LHCN-M2 (cell line): Measurements from ENCODE around the gene SLC17A9. TPM values are rescaled to one million over a fixed set of nuclear protein-coding genes. Genes with fewer than 3 reads are reported as not detected.

Source experiments
- DNase-seq: peaks from one replicate; pipeline ENCODE4 v3.0.0-alpha.2; 2012; ENCODE audit warnings: low read depth
- total RNA-seq: library from RNA; depleted of rRNA; stranded (reverse); fragments of >200 nt; gene quantifications from 2 replicates; pipeline ENCODE4 v1.2.3, GENCODE V29; 2014

The SLC17A9 gene
- total RNA-seq, 1 experiment from 2014 or later, result not detected

DNA sequence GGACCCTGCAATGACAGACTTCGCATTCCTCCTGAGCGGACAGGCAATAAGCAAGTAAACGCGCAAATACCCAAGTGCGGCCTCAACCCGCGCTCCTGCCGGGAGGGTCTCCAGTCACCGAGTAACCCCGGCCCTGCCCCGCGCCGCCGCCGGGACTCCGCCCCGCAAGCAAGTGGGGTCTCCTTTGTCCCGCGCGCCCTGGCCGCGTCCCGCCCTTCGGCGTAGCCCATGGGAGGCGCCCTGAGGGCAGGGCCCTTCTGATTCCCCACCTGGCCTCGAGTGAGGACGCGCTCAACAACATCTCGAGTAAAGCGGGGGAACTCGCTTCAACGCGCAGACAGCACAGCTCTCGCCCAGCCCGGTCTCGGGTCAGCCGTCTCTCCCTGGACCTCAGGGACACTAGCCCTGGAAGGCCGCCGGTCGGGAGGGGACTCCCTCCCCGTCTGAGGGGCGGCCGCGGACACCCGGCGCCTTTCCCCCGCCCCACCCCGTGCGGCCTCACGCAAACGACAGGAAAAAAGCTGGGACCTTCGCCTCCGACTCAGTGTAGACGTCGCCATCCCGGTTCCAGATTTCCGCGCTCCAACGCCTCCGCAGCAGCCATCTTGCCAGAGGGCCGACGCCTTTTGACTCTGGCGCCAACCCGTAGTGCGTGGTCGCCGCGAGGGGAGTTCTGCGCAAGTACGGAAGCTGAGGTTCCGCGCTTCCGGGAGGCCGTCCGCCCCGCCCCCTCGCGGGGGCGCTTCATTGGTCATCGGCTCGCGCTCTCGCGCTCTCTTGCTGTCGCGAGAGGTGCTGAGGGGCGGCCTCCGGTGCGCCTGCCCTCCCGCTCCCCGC, 15.0 kb upstream of the SLC17A9 start:
- peak; percentile 92 for DNase-seq

DNA sequence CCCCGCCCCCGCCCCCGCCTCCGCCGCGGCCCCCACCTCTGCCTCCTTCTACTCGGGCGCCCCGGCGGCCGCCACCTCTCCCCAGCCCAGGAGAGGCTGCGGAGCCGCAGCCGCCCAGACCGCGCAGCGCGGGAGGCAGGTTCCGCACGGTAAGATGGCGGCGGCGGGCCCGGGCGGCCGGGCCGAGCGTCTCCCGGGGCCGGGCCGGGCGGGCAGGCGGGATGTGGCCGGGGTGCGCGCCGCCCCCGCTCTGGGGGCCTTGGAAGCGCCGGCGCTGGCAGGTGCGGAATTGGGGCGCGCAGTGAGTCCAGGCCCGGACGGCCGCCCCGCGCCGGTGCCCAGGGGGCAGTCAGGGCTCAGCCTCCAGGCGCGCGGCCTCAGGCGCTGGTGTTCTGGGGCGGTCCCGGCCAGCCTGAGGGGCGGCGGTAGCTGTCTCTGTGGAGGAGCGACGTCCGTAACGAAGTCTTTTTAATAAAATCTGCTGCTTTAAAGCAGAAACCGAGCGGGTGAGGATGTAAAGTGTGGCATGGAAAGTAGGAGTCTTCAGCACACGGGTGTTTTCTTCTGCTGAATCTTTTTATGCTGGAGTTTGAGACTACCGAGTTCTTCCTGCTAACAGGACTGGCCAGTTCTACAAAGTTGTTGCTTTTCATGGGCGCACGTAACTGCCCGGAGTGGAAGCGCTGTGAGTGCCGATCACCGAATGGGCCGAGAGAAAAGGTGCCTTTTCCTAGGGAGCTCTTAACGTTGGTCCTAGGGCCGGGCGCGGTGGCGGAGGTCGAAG, 14.2 kb upstream of the SLC17A9 start, which contains the start of gene GID8:
Gene GID8 (plus strand): TSS at position 43 of the 784 bp plus-strand sequence. CDS start 3,356 bp downstream, outside the sequence.
- peak; percentile 53 for DNase-seq

DNA sequence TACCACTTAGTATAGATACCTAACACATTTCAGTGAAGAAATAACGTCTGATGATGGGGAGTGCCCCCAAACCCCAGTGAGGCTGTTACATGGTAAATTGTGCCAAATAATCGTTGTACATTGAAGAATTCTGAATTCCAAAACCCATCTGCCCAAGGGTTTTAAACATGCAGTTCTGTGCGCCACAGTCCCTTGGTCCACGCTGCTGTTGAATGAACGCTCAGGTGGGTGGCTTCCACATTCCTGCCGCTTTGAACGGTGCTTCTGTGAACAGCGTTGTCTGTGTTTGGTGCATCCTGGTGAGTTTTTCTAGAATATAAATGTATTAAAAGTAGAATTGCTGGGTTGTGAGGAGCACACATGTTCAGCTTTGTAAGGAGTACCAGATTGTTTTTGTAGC, 11.6 kb upstream of the SLC17A9 start:
- no peak for DNase-seq

DNA sequence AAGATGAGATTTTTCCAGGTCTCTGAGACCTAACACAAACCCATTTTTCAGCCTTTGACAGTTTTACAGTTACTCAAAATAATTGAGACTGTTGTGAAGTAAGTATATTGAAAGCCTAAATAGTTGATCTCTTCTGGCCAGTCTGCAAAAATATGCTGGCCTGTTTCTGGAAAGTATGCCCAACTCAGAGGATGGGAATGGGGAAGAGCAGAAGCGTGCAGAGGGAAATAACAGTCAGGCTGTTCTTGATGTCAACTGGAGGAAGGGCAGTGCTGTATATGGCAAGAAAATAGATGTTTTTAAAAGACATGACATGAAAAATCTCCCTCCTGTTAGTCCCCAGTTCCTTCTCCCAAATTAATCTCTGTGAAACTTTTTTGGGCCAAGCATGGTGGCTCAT, 10.7 kb upstream of the SLC17A9 start:
- DNase-seq, result no peak

DNA sequence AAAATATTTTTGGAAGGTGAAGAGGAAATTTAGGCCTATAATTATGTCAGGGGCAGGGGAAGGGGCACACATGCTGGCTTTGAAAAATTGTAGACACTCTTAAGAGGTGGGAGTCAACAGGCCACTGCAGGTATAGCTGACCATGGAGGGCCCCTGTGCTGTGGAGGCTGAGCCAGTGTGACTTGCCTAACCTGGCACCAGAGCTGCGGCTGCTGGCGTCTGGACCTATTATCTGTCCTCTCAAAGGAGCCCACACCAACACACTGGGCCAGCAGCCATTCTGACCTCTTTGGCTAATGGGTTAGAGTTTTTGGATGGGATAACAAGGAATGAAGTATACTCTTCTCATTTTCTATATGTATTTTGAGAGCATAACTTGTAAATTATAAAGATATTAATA, 10.1 kb upstream of the SLC17A9 start:
- no peak for DNase-seq

DNA sequence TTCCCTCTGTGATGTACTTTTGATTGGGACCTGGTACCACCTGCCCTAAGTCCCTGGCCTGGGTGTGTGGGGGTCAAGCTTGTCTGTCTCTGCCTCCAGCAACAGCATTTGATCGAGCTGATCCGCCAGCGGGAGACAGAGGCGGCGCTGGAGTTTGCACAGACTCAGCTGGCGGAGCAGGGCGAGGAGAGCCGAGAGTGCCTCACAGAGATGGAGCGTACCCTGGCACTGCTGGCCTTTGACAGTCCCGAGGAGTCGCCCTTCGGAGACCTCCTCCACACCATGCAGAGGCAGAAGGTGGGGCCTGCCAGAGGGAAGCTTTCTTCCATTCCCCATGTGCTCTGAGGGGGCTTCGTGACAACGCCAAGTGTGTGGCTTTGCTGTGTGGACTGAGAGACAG, 9.1 kb upstream of the SLC17A9 start:
- DNase-seq, result no peak

DNA sequence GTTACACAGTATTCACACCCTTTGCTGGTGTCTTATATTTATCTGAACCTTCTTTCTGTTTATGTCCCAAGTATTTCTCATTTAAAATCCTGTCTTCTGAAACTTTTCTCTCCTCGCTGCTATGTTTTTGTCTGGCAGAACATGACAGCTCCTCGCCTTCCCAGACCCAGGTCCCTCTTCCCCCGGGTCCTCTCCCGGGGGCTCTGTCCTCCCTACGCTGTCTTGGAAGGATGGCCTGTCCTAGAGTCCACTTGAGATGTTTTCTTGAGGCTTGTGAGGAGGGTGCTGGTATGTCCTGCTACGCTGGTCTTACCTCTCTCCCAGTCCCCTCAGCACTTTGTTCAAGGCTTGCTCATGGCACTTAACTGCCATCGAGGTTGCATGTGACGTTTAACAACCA, 8.3 kb upstream of the SLC17A9 start:
- DNase-seq, result no peak

DNA sequence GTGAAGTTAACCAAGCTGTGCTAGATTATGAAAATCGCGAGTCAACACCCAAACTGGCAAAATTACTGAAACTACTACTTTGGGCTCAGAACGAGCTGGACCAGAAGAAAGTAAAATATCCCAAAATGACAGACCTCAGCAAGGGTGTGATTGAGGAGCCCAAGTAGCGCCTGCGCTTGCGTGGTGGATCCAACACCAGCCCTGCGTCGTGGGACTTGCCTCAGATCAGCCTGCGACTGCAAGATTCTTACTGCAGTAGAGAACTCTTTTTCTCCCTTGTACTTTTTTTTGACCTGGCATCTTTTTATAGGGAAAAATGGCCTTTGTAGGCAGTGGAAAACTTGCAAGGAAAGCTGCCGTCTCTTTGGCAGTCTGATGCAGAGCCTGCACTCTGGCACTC, 7.8 kb upstream of the SLC17A9 start:
- DNase-seq, result no peak

DNA sequence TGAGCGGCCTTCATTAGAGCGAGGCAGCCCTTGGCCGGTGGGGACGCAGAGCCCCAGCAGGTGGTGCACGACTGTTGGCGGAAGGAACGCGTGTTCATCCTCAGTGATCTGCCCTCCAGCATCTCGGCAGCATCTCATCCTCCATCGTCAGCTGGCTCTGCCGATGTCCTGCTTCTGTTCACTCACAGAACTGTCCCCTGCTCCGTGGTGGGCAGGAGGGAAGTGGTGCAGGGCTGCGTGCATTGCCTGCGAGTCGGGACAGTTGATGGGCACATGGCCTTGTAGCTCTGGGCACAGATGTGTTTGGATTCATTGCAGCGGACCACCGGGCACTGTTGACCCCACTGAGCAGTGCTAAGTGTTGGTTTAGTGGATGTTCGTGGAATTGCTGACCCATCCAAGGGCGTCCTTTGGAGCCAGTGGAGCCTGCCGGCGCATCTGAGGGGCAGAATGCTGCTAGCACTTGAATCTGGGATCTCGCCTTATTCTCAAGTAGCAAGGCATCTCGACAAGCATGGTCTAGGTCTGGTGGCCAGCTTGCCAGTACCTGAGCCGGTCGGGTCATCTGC, 6.7 kb upstream of the SLC17A9 start:
- DNase-seq, result no peak

DNA sequence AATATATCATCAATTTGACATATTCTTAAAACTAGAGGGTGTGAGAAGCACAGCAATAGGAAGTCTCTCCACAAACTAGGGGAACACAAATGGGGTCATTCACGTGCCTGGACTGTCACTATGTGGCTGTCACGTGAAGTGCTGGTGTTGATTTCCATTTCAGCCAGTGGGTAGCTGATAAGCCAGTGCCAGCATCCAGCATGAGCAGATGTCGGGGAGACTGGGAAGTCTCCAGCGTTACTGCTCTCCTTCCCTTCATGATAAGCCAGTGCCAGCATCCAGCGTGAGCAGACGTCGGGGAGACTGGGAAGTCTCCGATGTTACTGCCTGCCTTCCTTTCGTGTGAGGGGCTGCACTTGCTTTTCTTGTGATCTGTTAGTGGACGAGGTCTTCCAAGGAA, 5.6 kb upstream of the SLC17A9 start:
- DNase-seq, result no peak

DNA sequence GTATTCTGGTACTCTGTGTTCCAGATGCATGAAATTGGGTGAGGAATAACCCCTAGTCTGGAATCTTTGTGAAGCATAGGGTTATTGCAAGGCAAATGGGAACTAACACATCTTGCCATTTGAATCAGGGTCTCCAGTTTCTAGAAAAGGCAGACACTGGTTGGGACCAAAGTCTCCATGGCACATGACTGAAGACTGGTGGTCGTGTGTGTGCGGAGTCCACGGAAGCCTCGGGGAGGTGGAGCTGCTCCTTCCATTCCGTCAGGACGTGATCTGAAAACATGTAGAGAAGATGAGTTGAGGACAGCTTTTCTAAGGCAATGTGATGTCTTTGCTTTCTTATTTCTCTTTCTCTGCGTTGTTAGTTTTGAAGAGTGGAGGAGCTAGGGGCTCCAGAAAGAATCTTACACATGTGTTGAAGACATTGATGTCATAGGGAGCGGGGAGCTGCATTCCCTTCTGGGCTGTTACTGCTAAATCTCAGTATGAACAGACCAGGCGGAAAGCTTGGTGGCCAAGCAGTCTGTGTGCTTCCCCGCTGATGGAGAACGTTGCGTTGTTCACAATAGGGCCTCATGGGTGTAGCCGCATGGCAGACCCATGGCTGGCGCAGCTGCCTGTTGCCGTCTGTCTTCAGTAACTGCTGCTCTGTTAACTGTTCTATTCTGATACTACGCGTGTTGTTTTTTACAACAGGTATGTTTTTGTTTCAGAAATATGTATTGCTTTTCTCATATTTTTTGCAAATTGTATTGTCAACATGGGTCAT, 4.8 kb upstream of the SLC17A9 start:
- DNase-seq, result no peak

DNA sequence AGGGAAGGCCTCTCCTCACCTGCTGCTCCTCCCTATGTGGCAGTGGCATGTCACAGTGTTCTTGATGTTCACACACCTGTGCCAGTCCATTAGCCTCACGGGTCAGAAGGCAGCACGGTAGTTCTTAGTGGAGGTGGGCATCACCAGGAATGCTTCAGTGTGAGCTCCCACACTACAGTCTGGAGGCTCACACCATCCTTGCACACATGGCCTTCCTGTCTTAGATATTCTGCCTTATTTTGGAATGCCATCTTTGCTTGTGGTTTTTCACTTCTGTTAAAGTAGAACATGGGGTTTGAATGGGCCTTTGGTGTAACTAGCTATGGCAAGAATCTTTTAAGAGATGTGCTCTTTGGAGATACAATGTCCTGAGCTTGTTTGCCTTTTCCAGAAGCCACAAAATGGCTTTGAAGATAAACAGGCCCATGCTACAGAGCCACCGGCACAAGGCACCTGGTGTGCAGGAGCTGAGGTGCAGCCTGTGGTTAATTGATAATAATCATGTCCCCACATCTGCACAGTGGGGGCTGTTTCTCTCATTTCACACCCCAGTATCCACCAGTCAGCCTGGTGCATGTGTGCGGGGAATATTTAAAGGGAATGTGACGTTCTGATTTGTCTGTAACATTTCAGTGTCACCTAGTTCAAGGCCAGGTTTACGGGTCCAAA, 3.2 kb upstream of the SLC17A9 start:
- DNase-seq, result no peak

DNA sequence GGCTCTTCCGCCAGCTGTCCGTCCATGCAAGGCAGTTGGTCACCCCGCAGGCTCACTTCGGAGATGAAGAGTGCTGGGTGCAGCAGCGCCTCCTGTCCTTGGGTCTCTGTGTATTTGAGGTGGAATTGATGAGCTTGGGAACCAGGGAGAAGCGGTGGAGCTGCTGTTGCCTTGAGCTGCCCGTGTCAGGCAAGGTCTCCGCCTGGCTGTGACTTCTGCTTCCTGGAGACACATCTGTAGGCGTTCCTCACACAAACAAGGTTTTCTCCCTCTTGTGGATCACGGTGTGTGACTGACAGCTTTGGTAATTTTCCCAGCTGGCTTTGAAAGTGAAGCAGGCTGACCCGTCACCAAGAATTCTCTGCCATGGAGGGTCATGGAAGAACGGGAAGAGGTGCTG, 2.5 kb upstream of the SLC17A9 start:
- DNase-seq, result no peak

DNA sequence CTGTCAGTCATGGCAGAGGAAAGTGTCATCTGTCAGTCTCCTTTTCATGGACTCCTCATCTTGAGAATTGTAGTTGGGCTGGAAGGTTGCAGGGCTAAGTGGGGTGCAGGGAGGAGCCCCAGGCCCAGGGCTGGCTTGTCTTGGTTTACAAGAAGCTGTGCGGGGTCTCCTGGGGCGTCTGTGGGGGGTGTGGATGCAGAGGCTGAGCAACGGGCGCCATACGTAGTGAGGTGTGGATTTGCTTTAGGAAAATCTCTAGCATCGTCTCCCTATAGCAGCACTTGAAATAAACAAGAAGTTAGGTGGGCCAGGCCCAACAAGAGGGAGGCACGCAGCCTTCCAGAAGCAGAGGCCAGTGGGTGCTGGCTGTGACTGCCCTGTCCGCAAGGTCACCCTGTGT, 1.8 kb upstream of the SLC17A9 start:
- no peak for DNase-seq

DNA sequence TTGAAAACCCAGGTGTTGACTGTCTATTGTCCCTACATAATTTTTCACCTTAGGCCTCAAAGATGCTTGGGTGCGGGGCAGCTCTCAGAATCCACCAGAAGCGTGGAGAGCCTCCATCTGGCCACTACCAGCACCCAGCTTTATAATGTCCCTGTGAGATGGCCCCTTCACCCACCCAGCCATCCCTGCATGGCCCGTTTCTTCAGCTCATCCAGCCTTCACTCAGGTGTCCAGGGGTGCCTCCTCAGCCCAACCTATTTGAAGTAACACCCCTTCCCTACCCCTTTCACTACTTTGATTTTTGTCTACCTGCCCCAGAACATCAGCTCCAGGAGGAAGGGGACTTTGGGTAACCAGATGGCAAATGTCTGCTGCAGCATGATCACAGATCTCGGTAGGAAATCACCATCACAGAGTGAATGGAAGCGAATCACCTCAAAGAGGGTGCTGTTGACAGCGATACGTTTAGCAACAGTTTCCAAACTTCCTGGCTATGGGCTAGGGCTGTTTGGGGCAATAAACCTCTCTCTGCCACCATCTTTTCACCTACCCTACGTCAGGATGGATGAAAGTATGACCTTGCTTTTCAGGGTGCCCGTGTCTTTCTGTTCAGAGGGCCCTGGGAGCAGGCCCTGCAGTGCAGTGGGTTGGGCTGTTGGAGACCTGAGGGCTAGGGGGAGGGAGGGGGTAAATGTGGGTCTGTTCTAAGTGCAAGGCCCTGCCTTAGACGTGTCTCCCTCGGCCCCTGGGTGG, 1.2 kb upstream of the SLC17A9 start:
- DNase-seq, result no peak

DNA sequence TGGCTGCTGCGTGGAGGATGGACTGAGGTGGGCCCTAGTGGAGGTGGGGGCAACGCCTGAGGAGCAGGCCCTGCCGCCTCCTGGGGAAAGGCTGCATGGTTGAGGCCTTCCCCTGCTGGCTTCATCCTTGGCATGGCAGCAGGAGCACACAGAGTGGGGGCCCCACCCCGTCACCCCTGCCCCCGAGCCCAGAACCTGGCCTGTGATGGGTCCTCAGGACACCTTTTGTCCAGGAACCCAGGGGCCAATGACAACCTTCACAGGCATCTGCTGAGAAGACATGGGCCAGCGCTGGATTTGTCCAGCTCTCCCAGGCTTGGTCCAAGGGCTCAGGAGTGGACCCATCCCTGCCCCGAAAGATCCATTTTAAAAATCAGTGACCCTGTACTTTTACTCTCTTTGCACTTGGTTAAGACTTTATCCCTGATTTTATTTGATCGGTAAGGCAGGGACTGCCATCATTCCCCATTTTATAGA, 575 bp upstream of the SLC17A9 start:
- DNase-seq, result no peak

DNA sequence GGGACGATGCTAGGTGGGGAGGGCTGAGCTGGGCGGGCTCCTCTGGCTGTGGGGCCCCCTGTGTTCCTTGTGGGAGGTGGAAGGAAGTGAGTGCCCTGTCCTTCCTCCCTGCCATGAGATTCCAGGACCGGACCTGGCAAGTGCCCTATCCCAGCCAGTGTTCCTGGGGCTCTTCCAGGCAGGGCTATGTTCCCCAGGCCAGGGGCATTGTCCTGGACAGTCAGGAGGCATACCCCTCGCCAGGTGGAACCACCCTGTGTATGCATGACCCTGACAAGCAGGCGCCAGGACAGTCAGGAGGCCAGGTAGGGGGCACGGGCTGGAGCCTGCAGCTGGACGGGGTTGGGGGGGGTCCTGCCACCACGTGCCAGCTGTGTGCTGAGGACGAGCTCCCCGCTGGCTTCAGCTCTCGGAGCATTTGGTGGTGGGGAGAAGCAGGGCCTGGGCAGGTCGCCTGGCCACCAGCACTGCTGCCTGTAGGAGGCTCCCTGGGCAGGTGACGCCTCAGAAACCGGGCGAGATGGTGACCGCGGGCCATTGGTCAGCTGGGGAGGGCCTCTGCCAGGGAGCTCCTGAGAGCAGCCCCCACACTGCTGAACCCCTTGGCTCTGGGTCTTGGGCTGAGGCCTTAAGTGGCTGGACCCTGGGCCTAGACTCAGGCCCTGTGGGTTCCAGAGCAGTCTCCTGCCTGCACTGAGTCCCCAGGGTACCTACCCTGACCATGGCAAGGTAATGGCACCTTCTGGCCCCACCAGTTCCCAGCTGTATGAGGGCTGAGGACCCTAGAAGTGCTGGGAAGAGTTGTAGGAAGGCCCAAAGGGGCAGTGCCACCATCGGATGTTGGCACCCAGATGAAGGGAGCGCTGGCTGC, 694 bp downstream of the SLC17A9 start:
- no peak for DNase-seq

DNA sequence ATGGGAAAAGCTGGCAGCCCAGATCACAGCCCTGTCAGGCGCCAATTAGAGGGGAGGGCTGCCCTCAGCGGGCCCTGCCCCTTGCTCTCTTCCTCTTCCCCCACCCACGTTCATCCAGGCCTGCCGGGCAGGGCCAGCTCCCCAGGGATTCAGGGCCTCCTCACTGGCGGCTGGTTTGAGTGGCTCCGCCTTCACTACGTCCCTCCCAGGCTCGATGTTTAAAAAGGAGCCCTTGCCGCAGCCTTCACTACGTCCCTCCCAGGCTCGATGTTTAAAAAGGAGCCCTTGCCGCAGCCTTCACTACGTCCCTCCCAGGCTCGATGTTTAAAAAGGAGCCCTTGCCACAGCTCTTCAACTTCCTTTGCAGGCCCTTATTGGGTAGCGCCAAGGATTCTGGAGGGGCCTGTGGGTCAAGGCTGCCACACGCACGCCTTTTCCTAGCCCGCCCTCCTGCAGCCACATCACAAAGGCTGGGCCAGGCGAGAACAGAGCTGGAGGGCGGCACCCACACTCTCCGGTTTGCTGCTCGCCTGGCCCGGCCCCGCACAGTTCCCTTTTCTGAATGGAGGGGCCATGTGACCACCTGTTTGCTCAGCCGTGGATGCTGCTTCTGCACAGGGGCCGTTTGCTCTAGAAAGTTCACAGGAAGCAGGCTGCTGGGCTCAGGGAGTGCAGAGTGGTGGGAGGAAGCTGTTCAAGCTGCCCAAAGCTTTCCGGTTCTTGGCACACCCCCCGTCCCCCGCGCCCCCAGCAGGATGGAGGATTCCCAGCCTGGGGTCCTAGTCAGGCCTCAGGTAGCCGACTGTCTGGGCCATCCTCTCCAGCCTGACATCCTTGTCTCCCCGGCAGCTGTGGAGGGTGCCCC, 1.6 kb downstream of the SLC17A9 start:
- DNase-seq, result peak; percentile 45
